CD14-positive monocyte (primary cell): Measurements from ENCODE around the gene USP47. TPM values are rescaled to one million over a fixed set of nuclear protein-coding genes. Genes with fewer than 3 reads are reported as not detected.

Experiments
- DNase-seq, 3 donors: peaks; one replicate each; pipeline ENCODE4 v3.0.0-alpha.2; 2011 to 2022
- H2AFZ ChIP-seq: 2 replicates; pipeline ENCODE4 v1.6.0; 2012; ENCODE audit warnings: mild to moderate bottlenecking, low read depth, low read length, inconsistent platforms; ENCODE audit not compliant: insufficient read depth, poor library complexity, severe bottlenecking
- H3K27ac ChIP-seq, 2 donors: 1 replicate in 1 of 2; 2 replicates in 1 of 2; pipeline ENCODE4 v1.5.1; 2012 to 2013; ENCODE audit warnings: low read length in 2 of 2, control low read depth in 1 of 2, inconsistent platforms in 1 of 2, low read depth in 1 of 2, mild to moderate bottlenecking in 1 of 2
- H3K27me3 ChIP-seq, 2 donors: one replicate each; pipeline versions ENCODE4 v1.6.0 to v1.6.1; 2011 to 2013; ENCODE audit warnings: low read length in 2 of 2; ENCODE audit not compliant: control insufficient read depth in 2 of 2, insufficient read depth in 2 of 2
- H3K36me3 ChIP-seq, 2 donors: replicated peaks in 1 of 2; 1 replicate in 1 of 2; 2 replicates in 1 of 2; pipeline versions ENCODE4 v1.5.1 to v1.6.1; 2012 to 2013; ENCODE audit warnings: low read length in 2 of 2, control low read depth in 1 of 2, inconsistent platforms in 1 of 2, mild to moderate bottlenecking in 1 of 2; ENCODE audit not compliant: insufficient read depth in 2 of 2, control insufficient read depth in 1 of 2
- H3K4me1 ChIP-seq, 2 donors: 1 replicate in 1 of 2; 2 replicates in 1 of 2; pipeline versions ENCODE4 v1.5.1 to v1.6.1; 2012 to 2013; ENCODE audit warnings: low read length in 2 of 2, control low read depth in 1 of 2, inconsistent platforms in 1 of 2, mild to moderate bottlenecking in 1 of 2, moderate library complexity in 1 of 2; ENCODE audit not compliant: insufficient read depth in 2 of 2, control insufficient read depth in 1 of 2
- H3K4me2 ChIP-seq: replicated peaks from 2 replicates; pipeline ENCODE3; 2012; ENCODE audit warnings: low read length, moderate library complexity, mild to moderate bottlenecking; ENCODE audit not compliant: poor library complexity, severe bottlenecking; ENCODE audit errors: extremely low read depth
- H3K4me3 ChIP-seq, 3 experiments: fragments of 200-600 bp in 1 of 3; sonication (generic) in 1 of 3; replicated peaks in 1 of 3; 1 replicate in 2 of 3; 2 replicates in 1 of 3; pipeline ENCODE4 v1.5.1; 2011 to 2013; ENCODE audit warnings: low read length in 3 of 3, mild to moderate bottlenecking in 3 of 3, control low read depth in 2 of 3, low read depth in 2 of 3, inconsistent platforms in 1 of 3, moderate library complexity in 1 of 3
- H3K79me2 ChIP-seq: 2 replicates; pipeline ENCODE4 v1.6.0; 2012; ENCODE audit warnings: mild to moderate bottlenecking, control low read depth, inconsistent platforms, low read length, moderate library complexity; ENCODE audit not compliant: insufficient read depth
- H3K9ac ChIP-seq: 2 replicates; pipeline ENCODE4 v1.6.0; 2017; ENCODE audit warnings: low read length, mild to moderate bottlenecking; ENCODE audit not compliant: insufficient read depth, poor library complexity, severe bottlenecking
- H3K9me3 ChIP-seq, 2 donors: replicated peaks in 1 of 2; 1 replicate in 1 of 2; 2 replicates in 1 of 2; pipeline versions ENCODE4 v1.5.1 to v1.6.1; 2012 to 2013; ENCODE audit warnings: low read length in 2 of 2, control low read depth in 1 of 2; ENCODE audit not compliant: control insufficient read depth in 1 of 2, insufficient read depth in 1 of 2
- H4K20me1 ChIP-seq: 2 replicates; pipeline ENCODE4 v1.6.0; 2012; ENCODE audit warnings: mild to moderate bottlenecking, low read length, control low read depth, moderate library complexity; ENCODE audit not compliant: insufficient read depth
- H3K27ac Mint-ChIP-seq, 7 donors: one replicate each; pipeline ENCODE4 v1.8.0; 2020; ENCODE audit warnings: mild to moderate bottlenecking in 7 of 7, mixed read lengths in 7 of 7, moderate library complexity in 6 of 7, inconsistent platforms in 2 of 7
- H3K27me3 Mint-ChIP-seq, 3 donors: one replicate each; pipeline ENCODE4 v1.8.0; 2021 to 2022; ENCODE audit warnings: low read depth in 3 of 3, mild to moderate bottlenecking in 3 of 3, mixed read lengths in 3 of 3, moderate library complexity in 3 of 3, inconsistent platforms in 1 of 3
- H3K36me3 Mint-ChIP-seq, 2 donors: one replicate each; pipeline ENCODE4 v1.8.0; 2020; ENCODE audit warnings: mixed read lengths in 2 of 2, inconsistent platforms in 1 of 2, mild to moderate bottlenecking in 1 of 2
- H3K4me1 Mint-ChIP-seq: one replicate; pipeline ENCODE4 v1.8.0; 2020; ENCODE audit warnings: mild to moderate bottlenecking, mixed read lengths
- H3K4me3 Mint-ChIP-seq, 2 donors: one replicate each; pipeline ENCODE4 v1.8.0; 2020; ENCODE audit warnings: mild to moderate bottlenecking in 2 of 2, mixed read lengths in 2 of 2, moderate library complexity in 1 of 2
- H3K9me3 Mint-ChIP-seq, 7 donors: one replicate each; pipeline ENCODE4 v1.8.0; 2020 to 2022; ENCODE audit warnings: mixed read lengths in 7 of 7, mild to moderate bottlenecking in 6 of 7, moderate library complexity in 6 of 7, inconsistent platforms in 2 of 7
- CTCF ChIP-seq: fragments of 200-600 bp; IDR thresholded peaks from one replicate; pipeline ENCODE4 v1.8.0; 2022; ENCODE audit warnings: antibody characterized with exemption, mild to moderate bottlenecking
- WGBS: methylation state at CpG from one replicate; pipeline ENCODE4 v1.1.5; 2013; ENCODE audit warnings: missing lambda C conversion rate; ENCODE audit not compliant: insufficient coverage; 5-methylcytosine and 5-hydroxymethylcytosine counted together
- intact Hi-C, 2 donors: fragments of 100-400 bp; cut with micrococcal nuclease; formaldehyde crosslinking; loops; one replicate each; pipeline versions ENCODE4 v1.15.0 to v1.15.1; 2023
- polyA plus RNA-seq, 3 donors: library from polyadenylated mRNA; depleted of rRNA in 1 of 3; unstranded in 2 of 3; stranded (reverse) in 1 of 3; fragments of 300-500 nt in 2 of 3; fragments of >200 nt in 1 of 3; fragmentation: Illumina TruSeq in 2 of 3; gene quantifications; 1 replicate in 2 of 3; 2 replicates in 1 of 3; pipeline ENCODE4 v1.2.3, GENCODE V29; 2012 to 2021

Gene USP47
- polyA plus RNA-seq, 3 donors: 8.1 to 17.5 (median 10.5) TPM

- Histone ChIP-seq H3K9me3 (peaks cover 0 to 4% of the 10 kb centered on the region in 2 donors), H3K4me2 (no peak overlapping the region), H3K9ac (no peak overlapping the region), H2AFZ (no peak overlapping the region), H3K27ac (no peak overlapping the region), H3K79me2 (peaks cover 98% of the 10 kb centered on the region), H3K36me3 (no peaks in the 10 kb centered on the region), H4K20me1 (peaks cover 98% of the 10 kb centered on the region), H3K4me3 (no peak overlapping the region), H3K4me1 (no peaks in the 10 kb centered on the region), H3K27me3 (no peaks in the 10 kb centered on the region)
- Mint-ChIP-seq H3K27me3 (no peaks in the 10 kb centered on the region), H3K4me1 (peaks cover 24% of the 10 kb centered on the region), H3K27ac (no peak overlapping the region), H3K4me3 (no peak overlapping the region), H3K36me3 (peaks cover 4 to 7% of the 10 kb centered on the region in 2 donors), H3K9me3 (peaks cover 2 to 12% (median 5%) of the 10 kb centered on the region in 7 donors)
- intact Hi-C loops: no loop called here
- DNase-seq: no peak
- TF ChIP-seq CTCF: no peak
- WGBS: no CpG with 5 or more reads among the region's 2 CpGs
Measured at GRCh38 chr11:11862999-11863398, 21.2 kb downstream of the USP47 start.

- H3K4me2 ChIP-seq: no peak overlapping the region
- no peak overlapping the region for H3K9ac ChIP-seq
- H3K36me3 ChIP-seq: no peaks in the 10 kb centered on the region
- no peak overlapping the region for H2AFZ ChIP-seq
- peaks cover 98% of the 10 kb centered on the region for H3K79me2 ChIP-seq
- peaks cover 98% of the 10 kb centered on the region for H4K20me1 ChIP-seq
- Mint-ChIP-seq H3K27me3 (peaks cover 0 to 2% (median 0%) of the 10 kb centered on the region in 3 donors), H3K36me3 (peaks cover 2 to 7% of the 10 kb centered on the region in 2 donors), H3K27ac (no peak overlapping the region), H3K4me3 (no peak overlapping the region), H3K4me1 (peaks cover 20% of the 10 kb centered on the region), H3K9me3 (peaks cover 2 to 12% (median 5%) of the 10 kb centered on the region in 7 donors)
- peaks cover 0 to 4% of the 10 kb centered on the region in 2 donors for H3K9me3 ChIP-seq
- no peak for TF ChIP-seq CTCF
- no peaks in the 10 kb centered on the region for H3K27me3 ChIP-seq
- H3K27ac ChIP-seq: no peak overlapping the region
- H3K4me1 ChIP-seq: no peaks in the 10 kb centered on the region
- no CpG with 5 or more reads among the region's 3 CpGs for WGBS
- no peak for DNase-seq
- intact Hi-C loops: no loop called here
- H3K4me3 ChIP-seq: no peak overlapping the region
Measured at GRCh38 chr11:11864332-11864731, 22.6 kb downstream of the USP47 start.
